Measurements from ENCODE around the gene PSMD3. TPM values are rescaled to one million over a fixed set of nuclear protein-coding genes. Genes with fewer than 3 reads are reported as not detected.

The PSMD3 gene
- total and polyA plus RNA-seq, 2 of the 4 experiments (the other 2 are of a cell fraction): 123 to 155 TPM

GRCh38 chr17:39999067-39999466, 18.5 kb downstream of the PSMD3 start:
- Histone ChIP-seq H3K4me2 (ENCODE audit: low read depth, low read length) (no peak overlapping the region), H3K36me3 (ENCODE audit: control insufficient read depth, insufficient read depth, low read length) (peaks cover 41% of the 10 kb centered on the region), H4K91ac (ENCODE audit: insufficient read depth, low read depth, low read length) (no peak overlapping the region), H3K18ac (ENCODE audit: low read depth, low read length) (no peak overlapping the region), H4K5ac (ENCODE audit: low read depth, low read length) (no peak overlapping the region), H3K4me3 (ENCODE audit: insufficient read depth, low read depth, low read length) (no peak overlapping the region), H2AFZ (replicated peaks; ENCODE audit: low read length, poor library complexity) (no peak overlapping the region), H2BK20ac (ENCODE audit: low read depth, low read length) (no peak overlapping the region), H3K14ac (replicated peaks; ENCODE audit: low read depth, low read length) (no peak overlapping the region), H2BK15ac (ENCODE audit: low read depth, low read length) (no peak overlapping the region), H3K27ac (ENCODE audit: insufficient read depth, low read length) (no peak overlapping the region), H3K9me3 (ENCODE audit: control insufficient read depth, insufficient read depth, low read length) (no peaks in the 10 kb centered on the region), H3K23ac (ENCODE audit: low read depth, low read length) (no peak overlapping the region), H3K27me3 (ENCODE audit: control insufficient read depth, insufficient read depth, low read length) (no peaks in the 10 kb centered on the region), H2BK120ac (ENCODE audit: low read depth, low read length) (no peak overlapping the region), H3K4me1 (ENCODE audit: control insufficient read depth, insufficient read depth, low read length) (no peaks in the 10 kb centered on the region), H2AK9ac (replicated peaks; ENCODE audit: low read depth, low read length, poor library complexity) (no peak overlapping the region), H3K9ac (ENCODE audit: low read depth, low read length) (no peak overlapping the region), H3K56ac (ENCODE audit: extremely low read depth, insufficient read depth, low read length) (no peak overlapping the region), H3K79me1 (ENCODE audit: low read depth in 1 of 2, low read length in 2 of 2) (peaks cover 0 to 1% of the 10 kb centered on the region in 2 experiments; a peak in 1 of 4 replicates), H2BK5ac (ENCODE audit: low read depth, low read length, poor library complexity, severe bottlenecking) (no peak overlapping the region), H2AK5ac (ENCODE audit: low read depth, low read length) (no peak overlapping the region), H4K20me1 (ENCODE audit: insufficient read depth, low read length) (no peaks in the 10 kb centered on the region; the same call in 1 of the 2 replicates), H3K4ac (ENCODE audit: low read depth, low read length) (no peak overlapping the region), H3K9me1 (ENCODE audit: insufficient read depth, low read length) (no peaks in the 10 kb centered on the region), H4K8ac (ENCODE audit: low read depth in 2 of 2, low read length in 2 of 2) (no peak overlapping the region)
- WGBS, 2 experiments (ENCODE audit: extremely low coverage in 2 of 2, insufficient read length in 1 of 2): no CpG with 5 or more reads among the region's 4 CpGs
- in situ Hi-C loops (cut with MboI; ENCODE audit: low sequenced_read_pairs): no loop called here
- no TSS peak for BruUV-seq (replicated peaks)
- TF ChIP-seq CTCF (conservative IDR thresholded peaks at IDR 0.05; ENCODE audit: low read depth, low read length) (no peak), RFX5 (IDR thresholded peaks at IDR 0.05; ENCODE audit: low read depth, low read length) (no peak), FOS (IDR thresholded peaks at IDR 0.05; ENCODE audit: low read depth, low read length) (no peak), MAZ (IDR thresholded peaks at IDR 0.05; ENCODE audit: borderline replicate concordance, low read depth, low read length) (no peak), RCOR1 (IDR thresholded peaks at IDR 0.05; ENCODE audit: insufficient replicate concordance, low read length) (no peak), POLR2A (IDR thresholded peaks at IDR 0.05; ENCODE audit: low read depth, low read length) (no peak), NFE2L2 (IDR thresholded peaks at IDR 0.05; ENCODE audit: low read depth, low read length) (no peak), CHD1 (IDR thresholded peaks at IDR 0.05; ENCODE audit: low read depth, low read length) (no peak), RAD21 (IDR thresholded peaks at IDR 0.05; ENCODE audit: low read length) (no peak), CEBPB (IDR thresholded peaks at IDR 0.05; ENCODE audit: low read depth, low read length) (no peak), SMC3 (IDR thresholded peaks at IDR 0.05; ENCODE audit: low read depth, low read length) (no peak), MXI1 (IDR thresholded peaks at IDR 0.05; ENCODE audit: borderline replicate concordance, low read depth, low read length) (no peak), BHLHE40 (IDR thresholded peaks at IDR 0.05; ENCODE audit: low read depth, low read length) (no peak), MAFK (IDR thresholded peaks at IDR 0.05; ENCODE audit: low read depth, low read length) (no peak)
- TF ChIP-seq, protein P1, sequence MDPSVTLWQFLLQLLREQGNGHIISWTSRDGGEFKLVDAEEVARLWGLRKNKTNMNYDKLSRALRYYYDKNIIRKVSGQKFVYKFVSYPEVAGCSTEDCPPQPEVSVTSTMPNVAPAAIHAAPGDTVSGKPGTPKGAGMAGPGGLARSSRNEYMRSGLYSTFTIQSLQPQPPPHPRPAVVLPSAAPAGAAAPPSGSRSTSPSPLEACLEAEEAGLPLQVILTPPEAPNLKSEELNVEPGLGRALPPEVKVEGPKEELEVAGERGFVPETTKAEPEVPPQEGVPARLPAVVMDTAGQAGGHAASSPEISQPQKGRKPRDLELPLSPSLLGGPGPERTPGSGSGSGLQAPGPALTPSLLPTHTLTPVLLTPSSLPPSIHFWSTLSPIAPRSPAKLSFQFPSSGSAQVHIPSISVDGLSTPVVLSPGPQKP (IDR thresholded peaks at IDR 0.05; ENCODE audit: borderline replicate concordance, low read depth, low read length): no peak
- TF ChIP-seq, protein P2, sequence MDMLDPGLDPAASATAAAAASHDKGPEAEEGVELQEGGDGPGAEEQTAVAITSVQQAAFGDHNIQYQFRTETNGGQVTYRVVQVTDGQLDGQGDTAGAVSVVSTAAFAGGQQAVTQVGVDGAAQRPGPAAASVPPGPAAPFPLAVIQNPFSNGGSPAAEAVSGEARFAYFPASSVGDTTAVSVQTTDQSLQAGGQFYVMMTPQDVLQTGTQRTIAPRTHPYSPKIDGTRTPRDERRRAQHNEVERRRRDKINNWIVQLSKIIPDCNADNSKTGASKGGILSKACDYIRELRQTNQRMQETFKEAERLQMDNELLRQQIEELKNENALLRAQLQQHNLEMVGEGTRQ (IDR thresholded peaks at IDR 0.05; ENCODE audit: low read depth, low read length): no peak
- CTCF ChIA-PET: interaction anchor here (0.7 kb wide), 1 partner anchor 357 kb away, joined by 3 read pairs; no protein-coding TSS in a partner anchor
- DNase-seq (peak; percentile 33), ATAC-seq (ENCODE audit: low read depth) (peak; percentile 60; the same call in 1 of the 2 replicates)
- POLR2A ChIA-PET (ENCODE audit: unreplicated experiment): no interaction called here
- dilution Hi-C loops (cut with HindIII; ENCODE audit: low sequenced_read_pairs, unreplicated experiment): no loop called here
- intact Hi-C loops (cut with micrococcal nuclease): no loop called here
